Transverse colon (tissue), 4 donors: ENCODE measurements around the gene GALNT17. TPM values are rescaled to one million over a fixed set of nuclear protein-coding genes. Genes with fewer than 3 reads are reported as not detected.

ENCODE experiments used
- DNase-seq: peaks from one replicate; pipeline ENCODE4 v3.0.0-alpha.2; 2019
- H3K27ac ChIP-seq, 4 donors: fragments of 200-600 bp; sonication (generic); 2 replicates each; pipeline ENCODE4 v1.5.1; 2016 to 2018; ENCODE audit warnings: inconsistent platforms in 4 of 4
- H3K27me3 ChIP-seq: fragments of 200-600 bp; sonication (generic); 2 replicates; pipeline ENCODE4 v1.5.1; 2017; ENCODE audit warnings: inconsistent platforms
- H3K36me3 ChIP-seq, 4 donors: fragments of 200-600 bp; sonication (generic); 2 replicates each; pipeline ENCODE4 v1.5.1; 2017 to 2019; ENCODE audit warnings: inconsistent platforms in 4 of 4
- H3K4me1 ChIP-seq, 4 donors: fragments of 200-600 bp; sonication (generic); 2 replicates each; pipeline ENCODE4 v1.5.1; 2017 to 2020; ENCODE audit warnings: inconsistent platforms in 4 of 4
- H3K4me3 ChIP-seq, 4 donors: fragments of 200-600 bp; sonication (generic); 1 replicate in 1 of 4; 2 replicates in 3 of 4; pipeline versions ENCODE4 v1.5.1 to v1.6.1; 2017 to 2019; ENCODE audit warnings: inconsistent platforms in 4 of 4
- H3K9me3 ChIP-seq, 2 donors: fragments of 200-600 bp; sonication (generic); 2 replicates each; pipeline ENCODE4 v1.5.1; 2017 to 2019; ENCODE audit warnings: inconsistent platforms in 2 of 2
- EP300 ChIP-seq: sonication (generic); formaldehyde crosslinking; IDR thresholded peaks from one replicate; pipeline ENCODE4 v1.6.1; 2017; ENCODE audit warnings: antibody characterized with exemption, low read depth
- POLR2A ChIP-seq: fragments of 450-650 bp; IDR thresholded peaks from one replicate; pipeline ENCODE4 v1.6.1; 2016; ENCODE audit warnings: antibody characterized with exemption, mild to moderate bottlenecking, moderate library complexity
- POLR2AphosphoS5 ChIP-seq, 3 donors: sonication (generic); formaldehyde crosslinking; IDR thresholded peaks; one replicate each; pipeline ENCODE4 v1.6.1; 2016; ENCODE audit warnings: antibody characterized with exemption in 3 of 3
- whole genome bisulfite sequencing, 2 donors: methylation state at CpG; one replicate each; pipeline ENCODE4 v1.1.5; 2018; ENCODE audit warnings: low coverage in 1 of 2; 5-methylcytosine and 5-hydroxymethylcytosine counted together
- in situ Hi-C, 4 donors: fragments of 200-750 bp; cut with MboI; loops; one replicate each; pipeline versions ENCODE4 v1.15.0 to v1.15.1; 2017; ENCODE audit warnings: low sequenced_read_pairs in 3 of 4, low pct_ligation_motif_present in 1 of 4, low pct_unique_long_range_greater_than_20kb in 1 of 4
- intact Hi-C: fragments of 100-400 bp; cut with DNase I; formaldehyde crosslinking; loops from one replicate; pipeline ENCODE4 v1.15.1; 2023; ENCODE audit warnings: low total_unique reads
- total RNA-seq, 4 donors: library from RNA; depleted of rRNA; stranded (reverse); fragments of >200 nt; gene quantifications; one replicate each; pipeline ENCODE4 v1.1.0, GENCODE V29; 2016
- TF ChIP-seq, protein P1 (sequence below), 5 experiments: fragments of 200-600 bp in 3 of 5; fragments of 450-650 bp in 2 of 5; sonication (generic) in 3 of 5; IDR thresholded peaks; 1 replicate in 2 of 5; 2 replicates in 3 of 5; pipeline ENCODE4 v1.5.1; 2016 to 2017; ENCODE audit warnings: antibody characterized with exemption in 5 of 5, inconsistent platforms in 3 of 5, mild to moderate bottlenecking in 2 of 5, moderate library complexity in 1 of 5

The GALNT17 gene
- total RNA-seq, 4 donors from 2014 or later = 2.6 to 6.6 (median 5.7) TPM

DNA sequence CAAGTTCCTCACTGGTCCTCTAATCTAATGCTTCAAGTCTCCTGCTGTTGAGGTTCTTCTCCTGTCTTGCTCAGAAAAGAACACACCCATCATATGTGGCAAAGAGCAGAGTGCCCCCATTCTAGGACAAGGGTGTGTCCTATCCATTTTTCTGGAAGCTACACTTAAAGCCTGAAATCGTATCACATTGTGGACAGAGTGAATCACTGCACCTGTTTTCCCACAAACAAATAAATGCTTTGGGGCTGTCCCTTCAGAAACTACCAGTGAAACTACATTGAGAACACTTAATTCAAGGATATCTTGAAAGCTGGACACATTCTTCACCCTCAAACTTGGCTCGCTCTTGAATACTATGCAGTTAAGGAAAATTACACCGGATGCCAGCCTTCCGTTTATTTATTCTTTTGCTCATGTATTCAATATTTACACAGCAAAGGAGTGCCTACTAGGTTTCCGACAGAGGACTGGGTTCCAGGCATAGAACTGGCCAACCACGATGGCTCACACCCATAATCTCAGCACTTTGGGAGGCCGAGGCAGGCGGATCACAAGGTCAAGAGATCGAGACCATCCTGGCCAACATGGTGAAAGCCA, 473.0 kb downstream of the GALNT17 start:
- no peaks in the 10 kb centered on the region for H3K27me3 ChIP-seq
- no peaks in the 10 kb centered on the region for H3K9me3 ChIP-seq
- H3K27ac ChIP-seq = no peak overlapping the region
- no peaks in the 10 kb centered on the region for H3K4me1 ChIP-seq
- intact Hi-C loops (no loop called here), in situ Hi-C loops (no loop called here)
- 76 to 79% methylated on average over 9 of the region's 9 CpGs for WGBS, 2 donors
- no peak for DNase-seq
- no peak overlapping the region for H3K4me3 ChIP-seq
- H3K36me3 ChIP-seq = no peaks in the 10 kb centered on the region
- TF ChIP-seq EP300 = no peak
- no peak for TF ChIP-seq POLR2A
- no peak for TF ChIP-seq POLR2AphosphoS5 (IDR thresholded peaks at IDR 0.05)
- TF ChIP-seq, protein P1, sequence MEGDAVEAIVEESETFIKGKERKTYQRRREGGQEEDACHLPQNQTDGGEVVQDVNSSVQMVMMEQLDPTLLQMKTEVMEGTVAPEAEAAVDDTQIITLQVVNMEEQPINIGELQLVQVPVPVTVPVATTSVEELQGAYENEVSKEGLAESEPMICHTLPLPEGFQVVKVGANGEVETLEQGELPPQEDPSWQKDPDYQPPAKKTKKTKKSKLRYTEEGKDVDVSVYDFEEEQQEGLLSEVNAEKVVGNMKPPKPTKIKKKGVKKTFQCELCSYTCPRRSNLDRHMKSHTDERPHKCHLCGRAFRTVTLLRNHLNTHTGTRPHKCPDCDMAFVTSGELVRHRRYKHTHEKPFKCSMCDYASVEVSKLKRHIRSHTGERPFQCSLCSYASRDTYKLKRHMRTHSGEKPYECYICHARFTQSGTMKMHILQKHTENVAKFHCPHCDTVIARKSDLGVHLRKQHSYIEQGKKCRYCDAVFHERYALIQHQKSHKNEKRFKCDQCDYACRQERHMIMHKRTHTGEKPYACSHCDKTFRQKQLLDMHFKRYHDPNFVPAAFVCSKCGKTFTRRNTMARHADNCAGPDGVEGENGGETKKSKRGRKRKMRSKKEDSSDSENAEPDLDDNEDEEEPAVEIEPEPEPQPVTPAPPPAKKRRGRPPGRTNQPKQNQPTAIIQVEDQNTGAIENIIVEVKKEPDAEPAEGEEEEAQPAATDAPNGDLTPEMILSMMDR (IDR thresholded peaks at IDR 0.05) = no peak

DNA sequence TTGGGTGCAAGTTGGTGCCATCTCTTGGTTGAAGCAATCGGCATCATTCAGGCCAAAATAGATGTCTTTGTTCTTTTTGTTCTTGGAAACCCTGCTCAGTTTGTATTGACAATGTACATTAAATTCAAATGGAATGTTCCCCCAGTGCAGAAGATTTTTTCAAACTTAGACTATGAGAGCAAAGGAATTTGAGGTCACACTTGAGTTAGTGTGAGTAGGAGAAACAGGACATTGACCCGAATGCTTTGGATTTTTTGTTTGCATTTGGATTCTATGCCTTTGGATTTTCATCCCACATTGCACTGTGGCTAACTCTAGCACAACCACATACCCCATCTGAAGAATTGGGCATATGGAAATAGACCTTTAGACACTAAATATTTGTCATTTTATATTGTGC, 480.0 kb downstream of the GALNT17 start:
- in situ Hi-C loops = no loop called here
- no peaks in the 10 kb centered on the region for H3K27me3 ChIP-seq
- 60 to 86% methylated on average over 1 to 2 of the region's 2 CpGs for WGBS, 2 donors
- intact Hi-C loops = no loop called here
- TF ChIP-seq POLR2AphosphoS5 (IDR thresholded peaks at IDR 0.05) (no peak), POLR2A (no peak), EP300 (no peak)
- TF ChIP-seq, protein P1 (IDR thresholded peaks at IDR 0.05) = no peak
- H3K27ac ChIP-seq = no peak overlapping the region
- no peak overlapping the region for H3K4me3 ChIP-seq
- no peaks in the 10 kb centered on the region for H3K9me3 ChIP-seq
- H3K4me1 ChIP-seq = peaks cover 0 to 12% (median 0%) of the 10 kb centered on the region in 4 donors
- DNase-seq = no peak
- no peaks in the 10 kb centered on the region for H3K36me3 ChIP-seq

DNA sequence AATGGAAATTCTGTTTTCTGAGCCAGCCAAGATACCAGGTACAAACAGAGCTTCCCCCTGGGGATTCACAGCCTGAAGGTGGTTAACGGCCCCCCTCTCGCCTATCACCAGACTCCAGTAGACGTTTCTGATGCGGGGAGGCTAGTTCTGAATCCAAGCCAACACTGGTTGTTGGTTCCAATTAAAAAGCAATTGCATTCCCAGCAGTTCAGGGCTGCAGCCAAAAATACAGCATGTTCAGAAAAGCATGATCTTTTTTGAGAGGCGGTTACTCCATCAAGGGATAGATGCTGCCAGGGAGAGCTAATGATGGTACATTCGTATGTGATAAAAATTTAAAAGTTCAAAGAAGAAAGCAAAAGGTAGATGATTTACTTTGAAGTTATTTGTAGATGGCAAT, 481.0 kb downstream of the GALNT17 start:
- Histone ChIP-seq H3K4me1 (peaks cover 0 to 12% (median 0%) of the 10 kb centered on the region in 4 donors), H3K36me3 (no peaks in the 10 kb centered on the region), H3K9me3 (no peaks in the 10 kb centered on the region), H3K4me3 (no peak overlapping the region), H3K27ac (peak overlapping the region in 2 of 4 donors; percentile 29 to 45), H3K27me3 (no peaks in the 10 kb centered on the region)
- TF ChIP-seq, protein P1 (IDR thresholded peaks at IDR 0.05) = no peak
- no peak for TF ChIP-seq POLR2A
- TF ChIP-seq EP300 = no peak
- TF ChIP-seq POLR2AphosphoS5 (IDR thresholded peaks at IDR 0.05) = no peak
- in situ Hi-C loops (no loop called here), intact Hi-C loops (no loop called here)
- 44 to 46% methylated on average over 4 to 6 of the region's 6 CpGs for WGBS, 2 donors
- no peak for DNase-seq

DNA sequence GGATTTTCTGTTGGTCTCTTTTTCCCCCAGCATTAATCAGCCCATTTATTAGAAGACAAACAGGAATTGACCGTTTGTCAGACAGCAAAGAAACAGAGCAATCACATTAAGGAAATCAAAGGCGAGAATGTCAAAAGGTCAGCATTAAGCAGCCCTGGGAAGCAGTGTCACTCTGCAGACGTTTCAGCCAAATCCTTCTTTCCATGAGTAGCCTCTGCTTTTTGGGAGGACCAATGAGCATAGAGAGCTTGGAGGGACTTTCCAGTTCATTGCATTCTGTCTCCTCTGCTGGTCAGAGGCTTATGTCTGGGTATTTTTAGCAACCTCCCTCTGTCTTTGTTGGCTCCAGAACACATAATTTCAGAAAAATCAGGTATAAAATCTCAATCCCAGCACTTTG, 481.4 kb downstream of the GALNT17 start:
- 0 to 23% methylated on average over 1 to 3 of the region's 3 CpGs for WGBS, 2 donors

More for the DNA sequence above, 481.4 kb downstream of the GALNT17 start:
- in situ Hi-C loops = no loop called here
- no peak for TF ChIP-seq POLR2A
- TF ChIP-seq EP300 = no peak
- TF ChIP-seq POLR2AphosphoS5 (IDR thresholded peaks at IDR 0.05) = no peak
- TF ChIP-seq, protein P1 (IDR thresholded peaks at IDR 0.05) = no peak
- Histone ChIP-seq H3K4me1 (peaks cover 0 to 12% (median 0%) of the 10 kb centered on the region in 4 donors), H3K4me3 (no peak overlapping the region), H3K9me3 (no peaks in the 10 kb centered on the region), H3K36me3 (no peaks in the 10 kb centered on the region), H3K27me3 (no peaks in the 10 kb centered on the region), H3K27ac (peak overlapping the region in 2 of 4 donors; percentile 29 to 45)
- intact Hi-C loops = no loop called here
- DNase-seq = no peak
